Stimulated activated CD4-positive, alpha-beta T cell treated with anti-CD3 and anti-CD28 coated beads, Interleukin-12 subunit alpha, Interleukin-12 subunit beta, amount 100 ng/mL, for 4 hours (primary cell): Measurements from ENCODE around the gene SASH1.

Experiments used
- DNase-seq: peaks from one replicate; pipeline ENCODE4 v3.0.0-alpha.2; 2020

SASH1 gene

DNA sequence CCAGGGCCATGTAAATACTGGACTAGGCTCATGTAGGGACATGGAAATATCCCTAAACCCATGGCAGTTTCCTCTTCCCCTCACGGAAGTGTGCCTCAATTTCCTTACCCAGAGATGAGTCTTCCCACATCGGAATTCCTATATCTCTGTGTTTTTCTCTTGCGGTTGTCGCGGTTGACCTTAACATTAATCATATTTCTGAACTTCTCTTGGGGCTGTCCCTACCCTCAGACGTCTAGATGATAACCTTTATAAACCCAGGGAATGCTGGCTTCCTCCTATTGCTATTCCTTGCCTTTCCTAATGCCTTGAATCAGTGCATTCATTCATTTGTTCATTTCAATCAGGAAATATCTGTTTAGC lies 160.1 kb downstream of the SASH1 start:
- no peak for DNase-seq

- no peak for DNase-seq
Observed at GRCh38 chr6:148503703-148504102, 161.1 kb downstream of the SASH1 start.

DNA sequence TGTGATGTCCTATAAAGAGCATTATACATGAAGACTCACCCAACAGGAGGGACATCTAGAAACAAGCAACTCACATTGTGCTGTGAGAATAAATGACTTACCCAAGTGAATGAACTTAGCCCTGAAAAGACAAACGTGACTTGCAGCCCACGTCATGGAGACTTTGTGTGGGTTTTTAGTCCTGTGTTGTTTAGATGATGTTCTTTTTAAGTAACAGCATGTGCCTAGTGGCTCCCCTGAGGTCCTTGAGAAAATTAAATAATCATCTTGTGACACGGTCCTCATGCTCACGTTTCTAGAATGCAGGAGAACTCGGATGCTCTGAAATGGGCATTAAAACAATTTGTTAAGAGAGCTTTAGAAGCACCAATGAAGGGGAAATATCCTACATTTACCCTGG lies 165.1 kb downstream of the SASH1 start:
- no peak for DNase-seq

DNA sequence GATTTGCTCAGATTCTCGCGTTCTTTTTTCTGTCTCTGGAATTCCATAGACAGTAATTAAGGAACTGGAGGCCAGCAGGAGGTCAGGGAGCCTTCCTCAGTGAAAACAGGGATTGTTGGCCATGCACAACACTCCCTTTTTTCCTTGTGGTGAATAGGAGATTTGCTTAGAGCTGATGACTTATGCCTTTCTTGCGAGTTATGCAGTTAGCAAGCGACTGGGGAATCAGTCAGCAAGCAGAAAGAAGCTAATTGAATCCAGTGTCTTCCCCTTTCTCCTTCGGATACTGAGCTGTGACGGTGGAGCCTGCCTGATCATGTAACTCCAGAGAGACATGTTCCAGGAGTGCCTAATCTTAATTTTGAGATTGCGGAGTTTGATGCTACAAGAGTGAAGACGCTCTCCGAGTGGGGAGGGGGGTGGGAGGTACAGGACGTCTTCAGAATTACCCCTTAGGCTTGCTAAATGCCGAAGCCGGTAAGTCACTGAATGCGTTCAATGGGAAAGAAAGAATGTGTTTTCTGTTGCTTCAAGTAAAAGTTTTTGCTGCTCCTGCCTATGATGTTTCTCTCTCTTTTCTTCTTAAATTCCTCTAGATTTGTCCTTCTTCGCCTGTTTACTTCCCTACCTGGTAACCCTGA lies 165.9 kb downstream of the SASH1 start:
- DNase-seq: no peak

- no peak for DNase-seq
Observed at GRCh38 chr6:148509119-148509799, 166.6 kb downstream of the SASH1 start.

DNA sequence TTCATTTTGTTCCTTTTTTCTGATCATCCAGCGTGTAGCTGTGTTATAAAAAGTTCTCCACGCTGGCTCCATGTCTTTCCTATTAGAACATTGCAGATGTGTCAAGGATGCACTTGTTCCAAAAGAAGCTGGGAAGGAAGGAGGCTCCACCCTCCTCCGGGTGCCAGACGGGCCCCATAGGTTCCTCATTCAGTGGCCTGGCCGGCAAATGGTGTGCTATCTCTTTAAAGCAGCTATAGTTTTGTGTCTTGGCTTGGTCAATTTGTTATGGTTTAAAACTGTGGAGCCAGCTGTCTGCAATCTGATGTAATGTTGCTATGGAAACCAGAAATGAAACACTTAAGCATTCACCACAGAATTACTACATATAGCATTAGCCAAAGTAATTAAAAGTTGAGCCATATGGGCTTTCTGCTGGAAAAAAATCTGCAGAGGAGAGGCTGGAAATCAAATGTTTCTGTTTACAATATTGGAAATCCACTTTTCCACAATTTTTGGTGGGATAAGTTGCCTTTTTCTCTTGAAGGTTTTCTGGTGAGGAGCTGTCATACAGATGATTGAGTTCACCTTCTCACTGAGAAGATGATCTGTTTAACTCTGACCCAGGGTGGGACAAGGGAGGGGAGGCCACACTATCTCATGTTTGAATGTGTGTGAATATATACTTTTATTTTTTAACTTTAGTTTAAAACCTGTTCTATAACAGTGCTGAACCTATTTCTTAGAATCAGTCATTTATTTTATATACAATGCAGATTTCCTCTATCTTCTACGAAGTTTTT lies 167.4 kb downstream of the SASH1 start:
- no peak for DNase-seq

DNA sequence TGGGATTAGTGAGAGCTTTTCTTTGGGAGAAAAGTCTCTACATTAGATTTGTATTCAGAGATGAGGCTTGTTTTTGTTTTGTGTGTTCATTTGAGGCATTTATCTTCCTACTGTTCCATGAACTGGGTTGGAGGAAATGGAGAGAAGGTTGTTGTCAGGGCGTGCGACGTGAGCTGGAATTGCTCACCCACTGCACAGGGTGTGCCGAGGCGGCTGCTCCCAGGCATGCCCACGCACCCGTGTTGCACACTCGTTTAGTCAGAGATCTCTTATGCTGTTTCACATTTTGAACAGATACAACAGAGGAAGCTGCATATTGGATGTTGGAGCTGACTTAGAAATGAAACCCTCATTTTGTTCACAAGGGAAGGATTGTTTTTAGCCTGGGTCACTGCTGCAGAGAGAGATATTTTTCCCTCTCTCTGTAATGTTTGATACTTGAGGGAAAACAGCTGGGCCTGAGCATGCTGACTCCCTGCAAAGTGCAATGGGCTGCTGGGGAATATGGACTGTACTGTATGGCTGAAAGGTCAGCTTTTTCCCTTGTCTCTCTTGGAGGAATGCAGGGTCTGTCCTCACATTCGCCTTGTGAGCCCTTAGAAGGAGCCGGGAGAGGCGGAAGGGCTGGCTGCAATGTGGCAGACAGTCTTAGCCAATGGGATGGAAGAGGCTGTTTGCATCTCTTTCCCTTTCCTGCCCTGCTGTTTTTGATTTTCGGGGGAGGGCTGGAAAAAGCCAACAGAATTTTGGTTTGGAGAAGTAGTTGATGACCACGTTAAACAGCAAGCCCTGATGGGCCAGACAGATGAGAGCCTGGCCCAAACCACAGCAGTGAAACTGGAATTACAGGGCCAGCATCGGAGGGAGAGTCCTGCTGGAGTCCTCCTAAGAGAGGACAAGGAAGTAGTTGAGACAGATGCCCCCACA lies 170.8 kb downstream of the SASH1 start:
- no peak for DNase-seq

DNA sequence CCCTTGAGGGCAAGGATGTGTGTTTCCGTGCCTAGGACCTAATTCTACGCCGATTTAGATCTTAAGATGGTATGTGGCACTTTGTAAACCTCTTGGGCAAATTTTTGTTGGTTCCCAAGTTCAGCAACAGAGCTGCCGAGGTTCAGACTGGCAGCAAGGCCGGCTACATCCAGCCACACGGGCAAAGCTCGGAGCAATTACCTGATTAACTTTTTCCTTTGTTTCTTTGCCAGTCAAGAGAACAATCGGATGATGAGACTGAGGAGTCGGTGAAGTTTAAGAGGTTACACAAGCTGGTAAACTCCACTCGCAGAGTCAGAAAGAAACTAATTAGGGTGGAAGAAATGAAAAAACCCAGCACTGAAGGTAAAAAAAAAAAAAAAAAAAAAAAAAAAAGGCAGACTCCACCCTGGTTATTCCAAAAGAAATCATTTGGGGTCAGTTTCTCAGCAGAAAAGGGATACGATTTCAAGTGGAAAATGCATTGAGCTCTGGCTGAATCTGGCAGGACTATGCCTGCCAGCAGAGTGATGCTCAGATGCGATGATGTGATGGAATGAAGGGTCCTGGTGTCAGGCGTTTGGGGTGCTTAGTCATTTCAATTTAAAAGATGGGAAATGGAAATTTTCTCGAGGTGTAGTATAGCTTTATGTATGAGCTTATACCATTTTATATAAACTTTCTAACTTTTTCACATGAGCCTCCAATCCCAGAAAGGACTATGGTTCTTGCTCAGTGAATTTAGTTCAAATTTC lies 171.6 kb downstream of the SASH1 start:
- no peak for DNase-seq

DNA sequence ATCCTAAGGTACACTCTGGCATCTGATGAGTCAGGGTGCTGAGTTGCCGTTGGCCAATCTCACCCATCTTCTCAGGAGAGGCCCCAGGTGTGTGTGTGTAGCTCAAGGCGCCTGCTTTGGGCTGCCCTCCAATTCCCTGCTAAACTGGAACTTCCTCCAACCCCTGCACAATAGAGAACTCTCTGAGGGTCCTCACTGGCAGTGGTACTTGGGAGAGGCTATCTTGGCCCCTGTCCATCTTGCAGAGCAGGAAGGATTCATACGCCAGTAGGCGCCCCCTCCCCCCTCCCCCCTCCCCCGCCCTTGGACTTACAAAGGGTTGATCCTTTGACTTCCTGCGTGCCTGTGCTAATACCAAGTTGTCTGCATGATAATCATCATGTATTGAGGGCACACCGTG lies 173.6 kb downstream of the SASH1 start:
- DNase-seq: no peak

DNA sequence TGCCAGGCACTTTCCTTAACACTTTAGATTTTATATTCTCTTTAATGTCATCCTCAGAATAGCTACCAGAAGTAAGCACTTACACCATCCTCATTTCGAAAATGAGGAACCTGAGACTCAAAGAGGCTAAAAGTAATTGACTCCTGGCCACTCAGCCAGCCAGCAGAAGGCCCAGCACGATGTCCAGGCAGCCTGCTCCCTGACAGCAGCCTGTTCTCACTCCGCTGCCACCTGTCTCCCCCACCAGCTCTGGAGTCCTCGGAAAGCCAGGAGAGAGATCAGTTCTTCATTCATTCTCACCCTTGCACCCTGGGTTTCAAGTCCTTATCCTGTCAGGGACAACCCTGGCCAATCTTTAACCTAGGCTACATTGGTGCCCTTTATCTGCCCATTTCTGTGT lies 174.0 kb downstream of the SASH1 start:
- DNase-seq: no peak

GRCh38 chr6:148517470-148517869 lies 174.8 kb downstream of the SASH1 start:
- no peak for DNase-seq

DNA sequence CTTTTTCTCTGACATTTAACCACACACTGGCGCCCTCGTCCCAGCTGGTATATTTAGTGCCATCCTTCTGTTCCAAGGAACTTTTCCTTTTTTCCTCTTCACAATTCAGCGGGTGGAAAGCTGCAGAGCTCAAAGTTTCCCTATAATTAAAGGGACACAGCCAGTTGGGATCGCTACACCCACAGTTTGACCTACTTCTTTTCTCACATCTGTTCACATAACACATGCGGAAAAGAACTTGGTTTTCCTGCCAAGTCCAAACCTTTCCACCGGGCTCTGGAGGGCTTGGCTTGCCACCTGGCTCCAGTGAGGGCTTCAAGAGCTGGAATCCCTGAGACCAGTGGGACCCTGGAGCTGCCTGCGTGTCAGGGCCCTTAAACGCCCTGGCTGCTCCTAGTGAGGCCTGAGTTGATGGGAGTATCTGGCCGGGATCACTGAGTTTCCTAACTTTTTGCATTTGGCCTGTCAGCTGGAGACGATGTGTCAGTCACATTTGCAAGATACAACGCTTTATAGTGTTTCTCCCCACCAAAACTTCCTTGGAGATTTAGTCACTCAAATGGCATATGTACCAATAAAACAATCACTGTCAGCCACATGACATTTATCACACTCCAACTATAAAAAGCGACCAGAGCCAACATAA lies 176.0 kb downstream of the SASH1 start:
- DNase-seq: no peak

DNA sequence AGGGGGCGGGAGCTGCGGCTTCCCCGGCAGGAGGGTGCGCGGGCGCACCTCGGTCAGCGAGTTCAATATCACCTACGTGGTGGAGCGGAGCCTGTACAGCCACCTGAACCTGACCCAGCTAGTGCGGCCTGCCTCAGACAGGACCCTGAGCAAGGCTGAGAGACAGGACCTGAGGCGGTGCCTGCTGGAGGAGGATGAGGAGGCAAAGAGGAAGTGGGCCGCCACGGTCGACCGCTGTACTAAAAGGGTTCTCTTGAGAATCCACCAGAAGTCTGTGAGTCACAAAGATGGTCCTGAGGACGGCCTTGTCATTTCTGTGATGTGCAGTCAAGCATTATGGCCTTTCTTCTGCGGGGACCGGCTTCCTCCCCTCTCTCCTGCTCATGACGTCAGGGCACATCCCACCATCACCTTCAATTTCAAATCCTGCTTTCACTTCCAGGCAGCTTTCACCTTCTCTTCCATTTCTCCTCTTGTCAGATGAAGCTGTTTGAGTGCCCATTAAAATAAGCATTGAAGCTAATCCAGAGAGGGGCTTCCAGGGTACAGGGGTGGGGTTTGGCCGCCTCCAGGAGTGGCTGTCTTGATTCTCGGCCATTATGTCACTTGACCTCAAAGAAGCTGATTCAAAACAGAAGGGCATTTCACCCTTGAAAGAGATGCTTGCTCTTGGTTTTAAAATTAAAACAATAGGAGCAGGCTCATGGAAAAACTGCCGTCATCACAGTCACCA lies 177.6 kb downstream of the SASH1 start:
- no peak for DNase-seq

- DNase-seq: no peak
Observed at GRCh38 chr6:148521158-148521557, 178.5 kb downstream of the SASH1 start.

DNA sequence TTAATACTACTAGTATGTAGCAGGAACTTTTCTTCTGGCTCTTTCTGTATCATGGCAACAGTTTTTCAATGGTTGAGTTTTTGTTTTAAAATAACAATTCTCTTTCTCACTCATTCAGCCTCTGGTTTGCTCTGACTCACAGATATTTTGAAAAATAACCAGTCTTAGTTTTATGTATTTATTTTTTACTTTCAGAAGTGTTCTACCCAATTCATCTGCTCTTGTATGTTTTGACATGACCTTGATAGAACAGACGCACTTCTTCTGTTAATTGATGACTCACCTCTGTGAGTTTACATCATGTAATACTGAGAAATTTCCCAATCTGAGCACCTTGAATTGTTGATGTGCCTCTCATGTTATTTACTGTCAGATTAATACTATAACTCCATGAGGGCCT lies 178.9 kb downstream of the SASH1 start:
- DNase-seq: no peak

GRCh38 chr6:148523048-148523447 lies 180.4 kb downstream of the SASH1 start:
- no peak for DNase-seq

DNA sequence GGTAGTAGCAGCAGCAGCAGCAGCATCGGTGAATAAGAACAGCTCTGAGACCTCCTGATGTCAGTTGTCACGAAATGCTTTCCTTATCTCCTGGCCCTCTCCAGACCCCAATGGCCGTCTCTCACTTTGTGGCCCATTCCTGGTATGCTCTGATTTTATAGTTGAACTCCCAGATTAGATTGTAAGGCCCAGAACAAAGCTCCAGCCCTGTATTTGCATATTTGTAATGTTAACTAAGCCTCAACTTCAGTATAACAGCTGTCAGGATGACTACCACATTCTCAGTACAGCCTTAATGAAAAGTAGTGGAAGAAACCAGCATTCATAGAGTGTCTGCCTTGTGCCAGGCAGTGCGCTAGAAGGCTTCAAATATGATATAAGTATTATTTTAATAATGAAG lies 180.9 kb downstream of the SASH1 start:
- DNase-seq: no peak

GRCh38 chr6:148524471-148524882 lies 181.8 kb downstream of the SASH1 start:
- no peak for DNase-seq

- DNase-seq: no peak
Observed at GRCh38 chr6:148524976-148525375, 182.3 kb downstream of the SASH1 start.

GRCh38 chr6:148525453-148525852 lies 182.8 kb downstream of the SASH1 start:
- DNase-seq: no peak

DNA sequence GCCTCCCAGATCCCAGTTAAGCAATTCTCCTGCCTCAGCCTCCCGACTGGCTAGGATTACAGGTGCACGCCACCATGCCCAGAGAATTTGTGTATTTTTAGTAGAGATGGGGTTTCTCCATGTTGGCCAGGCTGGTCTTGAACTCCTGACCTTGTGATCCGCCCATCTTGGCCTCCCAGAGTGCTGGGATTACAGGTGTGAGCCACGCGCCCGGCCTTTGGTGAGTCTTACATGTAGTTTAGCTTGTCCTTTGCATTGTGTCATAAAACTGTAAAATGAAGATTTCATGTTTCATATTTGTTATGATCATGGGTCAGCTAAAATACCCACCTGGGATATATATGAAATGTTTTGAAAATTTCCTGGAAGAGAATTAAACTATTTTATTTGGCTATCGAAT lies 183.5 kb downstream of the SASH1 start:
- no peak for DNase-seq
